Gastrocnemius medialis (tissue), 4 donors: ENCODE measurements around the gene ACAA2. TPM values are rescaled to one million over a fixed set of nuclear protein-coding genes. Genes with fewer than 3 reads are reported as not detected.

ENCODE experiments used
- ATAC-seq, 2 donors: fragments of 150-250 bp; one replicate each; pipeline ENCODE4 v1.9.1; 2016
- DNase-seq, 2 donors: peaks; one replicate each; pipeline ENCODE4 v3.0.0-alpha.2; 2019
- H3K27ac ChIP-seq, 4 donors: fragments of 200-600 bp; sonication (generic); 1 replicate in 1 of 4; 2 replicates in 3 of 4; pipeline ENCODE4 v1.5.1; 2016 to 2018; ENCODE audit warnings: mild to moderate bottlenecking in 2 of 4, moderate library complexity in 1 of 4
- H3K27me3 ChIP-seq, 3 donors: fragments of 200-600 bp; sonication (generic) in 2 of 3; 1 replicate in 1 of 3; 2 replicates in 2 of 3; pipeline versions ENCODE4 v1.5.1 to v1.6.0; 2016 to 2019; ENCODE audit warnings: mild to moderate bottlenecking in 1 of 3, moderate library complexity in 1 of 3
- H3K36me3 ChIP-seq, 2 donors: fragments of 200-600 bp; sonication (generic) in 1 of 2; one replicate each; pipeline ENCODE4 v1.5.1; 2017 to 2018
- H3K4me1 ChIP-seq, 2 donors: fragments of 200-600 bp; sonication (generic) in 1 of 2; one replicate each; pipeline ENCODE4 v1.5.1; 2016 to 2017; ENCODE audit warnings: mild to moderate bottlenecking in 2 of 2
- H3K4me3 ChIP-seq, 4 donors: fragments of 200-600 bp; sonication (generic) in 3 of 4; 1 replicate in 1 of 4; 2 replicates in 3 of 4; pipeline ENCODE4 v1.5.1; 2016 to 2019; ENCODE audit warnings: mild to moderate bottlenecking in 2 of 4
- H3K9me3 ChIP-seq, 3 donors: fragments of 200-600 bp; sonication (generic) in 2 of 3; 1 replicate in 1 of 3; 2 replicates in 2 of 3; pipeline ENCODE4 v1.5.1; 2016 to 2019
- CTCF ChIP-seq, 5 experiments: fragments of 450-650 bp in 3 of 5; fragments of 200-600 bp in 2 of 5; sonication (generic) in 2 of 5; IDR thresholded peaks in 4 of 5; conservative IDR thresholded peaks in 1 of 5; 1 replicate in 4 of 5; 2 replicates in 1 of 5; pipeline ENCODE4 v1.5.1; 2016 to 2019; ENCODE audit warnings: antibody characterized with exemption in 5 of 5, mild to moderate bottlenecking in 3 of 5, moderate library complexity in 3 of 5
- POLR2A ChIP-seq, 2 donors: fragments of 450-650 bp; IDR thresholded peaks; one replicate each; pipeline ENCODE4 v1.6.1; 2017; ENCODE audit warnings: antibody characterized with exemption in 2 of 2, mild to moderate bottlenecking in 2 of 2, moderate library complexity in 2 of 2
- in situ Hi-C, 4 donors: fragments of 200-750 bp; cut with MboI; loops; one replicate each; pipeline versions ENCODE4 v1.15.0 to v1.8.0; 2017; ENCODE audit warnings: low sequenced_read_pairs in 4 of 4
- intact Hi-C: fragments of 100-400 bp; cut with DNase I; formaldehyde crosslinking; loops from one replicate; pipeline ENCODE4 v1.15.1; 2023; ENCODE audit warnings: low total_unique reads
- total RNA-seq, 4 donors: library from RNA; depleted of rRNA; stranded (reverse); fragments of >200 nt; gene quantifications; one replicate each; pipeline versions ENCODE4 v1.1.0 to v1.2.3, GENCODE V29; 2016

The ACAA2 gene
- total RNA-seq, 4 donors from 2014 or later = 73.7 to 95.7 (median 79.6) TPM

GRCh38 chr18:49819823-49820671 lies 6.7 kb upstream of the ACAA2 start:
- no peaks in the 10 kb centered on the region for H3K9me3 ChIP-seq
- intact Hi-C loops = loop anchor here (10.0 kb wide), 4 partner anchors 465 to 1885 kb away; partner anchors contain the start of genes CXXC1, MBD1, SMAD2 and SMAD7
- H3K27me3 ChIP-seq = no peaks in the 10 kb centered on the region
- in situ Hi-C loops = loop anchor here in 3 of 4 donors (5.0 to 25.0 kb wide), 2 partner anchors 328 to 467 kb away; partner anchors contain the start of genes CXXC1 (in 2 of the 3), MBD1 (in 2 of the 3) and RPL17 (in 1 of the 3)
- no peaks in the 10 kb centered on the region for H3K36me3 ChIP-seq
- DNase-seq (no peak), ATAC-seq (no peak)
- TF ChIP-seq CTCF (IDR thresholded peaks at IDR 0.05 in 4 of 5, conservative IDR thresholded peaks at IDR 0.05 in 1 of 5) (no peak), POLR2A (IDR thresholded peaks at IDR 0.05) (no peak)
- H3K27ac ChIP-seq = no peak overlapping the region
- H3K4me1 ChIP-seq = peaks cover 0 to 4% of the 10 kb centered on the region in 2 donors
- no peak overlapping the region for H3K4me3 ChIP-seq

DNA sequence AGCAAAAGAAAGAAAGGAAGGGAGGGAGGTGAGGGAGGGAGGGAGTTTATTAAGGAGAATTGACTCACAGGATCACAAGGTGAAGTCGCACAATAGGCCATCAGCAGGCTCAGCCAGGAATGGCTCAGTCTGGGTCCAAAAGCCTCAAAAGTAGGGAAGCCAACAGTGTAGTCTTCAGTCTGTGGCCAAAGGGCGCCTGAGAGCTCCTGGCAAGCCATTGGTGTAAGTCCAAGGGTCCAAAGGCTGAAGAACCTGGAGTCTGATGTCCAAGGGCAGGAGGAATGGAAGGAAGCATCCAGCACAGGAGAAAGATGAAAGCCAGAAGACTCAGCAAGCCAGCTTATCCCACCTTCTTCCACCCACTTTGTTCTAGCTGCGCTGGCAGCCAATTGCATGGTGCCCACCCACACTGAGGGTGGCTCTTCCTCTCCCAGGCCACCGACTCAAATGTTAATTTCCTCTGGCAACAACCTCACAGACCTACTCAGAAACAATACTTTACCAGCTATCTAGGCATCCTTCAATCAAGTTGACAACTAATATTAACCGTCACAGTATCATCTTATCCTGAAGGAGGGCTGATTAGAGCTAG lies 5.8 kb upstream of the ACAA2 start:
- Histone ChIP-seq H3K4me3 (no peak overlapping the region), H3K27me3 (no peaks in the 10 kb centered on the region), H3K36me3 (no peaks in the 10 kb centered on the region), H3K4me1 (peaks cover 0 to 4% of the 10 kb centered on the region in 2 donors), H3K27ac (no peak overlapping the region), H3K9me3 (no peaks in the 10 kb centered on the region)
- ATAC-seq (no peak), DNase-seq (no peak)
- intact Hi-C loops = loop anchor here (10.0 kb wide), 4 partner anchors 466 to 1884 kb away; partner anchors contain the start of genes CXXC1, MBD1, SMAD2 and SMAD7
- TF ChIP-seq POLR2A (IDR thresholded peaks at IDR 0.05) = no peak
- no peak for TF ChIP-seq CTCF (IDR thresholded peaks at IDR 0.05 in 4 of 5, conservative IDR thresholded peaks at IDR 0.05 in 1 of 5)
- in situ Hi-C loops = loop anchor here in 3 of 4 donors (5.0 to 25.0 kb wide), 2 partner anchors 327 to 468 kb away; partner anchors contain the start of genes CXXC1 (in 2 of the 3), MBD1 (in 2 of the 3) and RPL17 (in 1 of the 3)

DNA sequence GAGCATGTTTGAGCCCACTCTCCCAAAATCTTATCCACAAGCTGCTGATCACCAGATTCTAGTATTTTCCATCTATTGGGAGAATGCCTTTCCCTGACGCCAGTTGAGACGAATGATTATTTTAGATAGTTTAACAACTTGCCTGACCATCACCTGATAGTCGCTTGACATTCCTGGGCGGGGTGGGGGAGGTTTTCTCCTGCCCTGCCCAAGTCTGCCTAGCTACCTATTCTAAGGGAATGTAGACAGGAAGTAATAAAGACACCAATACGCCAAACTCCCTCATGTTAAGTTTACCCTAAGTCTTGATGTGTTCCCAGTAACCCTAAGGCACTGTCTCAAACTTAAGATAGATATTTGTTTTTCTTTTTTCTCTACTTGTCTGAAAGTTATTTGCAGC lies 4.6 kb upstream of the ACAA2 start:
- no peaks in the 10 kb centered on the region for H3K27me3 ChIP-seq
- DNase-seq (no peak), ATAC-seq (no peak)
- H3K4me1 ChIP-seq = peaks cover 0 to 4% of the 10 kb centered on the region in 2 donors
- in situ Hi-C loops = loop anchor here in 3 of 4 donors (5.0 to 25.0 kb wide), 2 partner anchors 326 to 469 kb away; partner anchors contain the start of genes CXXC1 (in 2 of the 3), MBD1 (in 2 of the 3) and RPL17 (in 1 of the 3)
- TF ChIP-seq POLR2A (IDR thresholded peaks at IDR 0.05) (no peak), CTCF (IDR thresholded peaks at IDR 0.05 in 4 of 5, conservative IDR thresholded peaks at IDR 0.05 in 1 of 5) (no peak)
- H3K36me3 ChIP-seq = no peaks in the 10 kb centered on the region
- H3K9me3 ChIP-seq = no peaks in the 10 kb centered on the region
- no peak overlapping the region for H3K4me3 ChIP-seq
- intact Hi-C loops = loop anchor here (10.0 kb wide), 4 partner anchors 467 to 1883 kb away; partner anchors contain the start of genes CXXC1, MBD1, SMAD2 and SMAD7
- no peak overlapping the region for H3K27ac ChIP-seq

GRCh38 chr18:49815927-49816326 lies 2.6 kb upstream of the ACAA2 start:
- no peaks in the 10 kb centered on the region for H3K36me3 ChIP-seq
- H3K27ac ChIP-seq = no peak overlapping the region
- no peaks in the 10 kb centered on the region for H3K9me3 ChIP-seq
- ATAC-seq = no peak
- no peak overlapping the region for H3K4me3 ChIP-seq
- in situ Hi-C loops (loop anchor here in 3 of 4 donors (5.0 to 25.0 kb wide), 2 partner anchors 324 to 471 kb away; partner anchors contain the start of genes CXXC1 (in 2 of the 3), MBD1 (in 2 of the 3) and RPL17 (in 1 of the 3)), intact Hi-C loops (loop anchor here (2.0 to 10.0 kb wide), 5 partner anchors 323 to 1881 kb away; partner anchors contain the start of genes CXXC1, MBD1, RPL17 and SMAD2)
- H3K27me3 ChIP-seq = no peaks in the 10 kb centered on the region
- H3K4me1 ChIP-seq = peaks cover 13 to 20% of the 10 kb centered on the region in 2 donors
- no peak for TF ChIP-seq POLR2A (IDR thresholded peaks at IDR 0.05)
- TF ChIP-seq CTCF (IDR thresholded peaks at IDR 0.05 in 4 of 5, conservative IDR thresholded peaks at IDR 0.05 in 1 of 5) = no peak
- DNase-seq = no peak
